A549 (cell line): Measurements from ENCODE around the gene CLIC4. TPM values are rescaled to one million over a fixed set of nuclear protein-coding genes. Genes with fewer than 3 reads are reported as not detected.

ENCODE experiments used
- ATAC-seq, 2 experiments: fragments of 200-7000 bp in 1 of 2; fragments of >200 bp in 1 of 2; cut with Nextera tagmentation in 1 of 2; cut with Tn5 transposase in 1 of 2; 3 replicates each; pipeline versions ENCODE4 v1.8.0 to v1.9.1; 2018 to 2020; ENCODE audit warnings: mild to moderate bottlenecking in 1 of 2, moderate library complexity in 1 of 2
- CTCF ChIA-PET: fragments of 300-600 bp; sonication (Branson Sonifier 250); formaldehyde crosslinking; extraction: SDS; loops from one replicate; lab custom pipeline; 2021; ENCODE audit warnings: antibody characterized with exemption, inconsistent platforms; lab: Yijun Ruan, JAX
- POLR2A ChIA-PET: fragments of 350-600 bp; formaldehyde crosslinking; extraction: SDS; loops from one replicate; lab custom pipeline; 2021; ENCODE audit warnings: antibody characterized with exemption, inconsistent platforms; lab: Yijun Ruan, JAX
- DNase-seq, 2 experiments: peaks; one replicate each; pipeline versions ENCODE4 v3.0.0 to v3.0.0-alpha.2; 2011 to 2016; ENCODE audit warnings: low read depth in 1 of 2, low spot score in 1 of 2
- FAIRE-seq: peaks from 2 replicates; lab custom pipeline; 2011; peaks lifted over from hg19 to GRCh38; lab: Jason Lieb, UNC
- H3K27ac ChIP-seq, 2 experiments: fragments of >200 bp; sonication (Bioruptor Twin); formaldehyde crosslinking; 3 replicates each; pipeline ENCODE4 v1.5.1; 2016 to 2017
- H3K4me1 ChIP-seq: fragments of >200 bp; sonication (Bioruptor Twin); formaldehyde crosslinking; 3 replicates; pipeline ENCODE4 v1.6.1; 2016
- H3K4me2 ChIP-seq: fragments of >200 bp; sonication (Bioruptor Twin); formaldehyde crosslinking; 3 replicates; pipeline ENCODE4 v1.6.1; 2016
- H3K4me3 ChIP-seq: fragments of >200 bp; sonication (Bioruptor Twin); formaldehyde crosslinking; 3 replicates; pipeline ENCODE4 v1.5.1; 2016
- H3K9me3 ChIP-seq: fragments of >200 bp; sonication (Bioruptor Twin); formaldehyde crosslinking; 3 replicates; pipeline ENCODE4 v1.6.1; 2016
- ATOH8 ChIP-seq: fragments of 250-450 bp; sonication (Bioruptor Pico); IDR thresholded peaks from 2 replicates; pipeline ENCODE4 v1.5.0; 2020; ENCODE audit warnings: low read depth, mild to moderate bottlenecking, moderate library complexity
- BCL3 ChIP-seq: fragments of >200 bp; sonication (Bioruptor Twin); formaldehyde crosslinking; IDR thresholded peaks from 3 replicates; pipeline ENCODE4 v1.6.1; 2016
- BHLHE40 ChIP-seq: IDR thresholded peaks from 2 replicates; pipeline ENCODE4 v1.6.1; 2012; ENCODE audit warnings: low read depth, low read length, inconsistent platforms
- CBX2 ChIP-seq: fragments of 200-600 bp; sonication (generic); IDR thresholded peaks from 2 replicates; pipeline ENCODE4 v1.6.1; 2016; ENCODE audit warnings: low read depth, mild to moderate bottlenecking, borderline replicate concordance
- CHD4 ChIP-seq: fragments of 200-600 bp; sonication (generic); IDR thresholded peaks from 2 replicates; pipeline ENCODE4 v1.6.1; 2016; ENCODE audit warnings: antibody characterized with exemption, mild to moderate bottlenecking, borderline replicate concordance
- E2F6 ChIP-seq: IDR thresholded peaks from 2 replicates; pipeline ENCODE4 v1.6.1; 2012; ENCODE audit warnings: low read depth, borderline replicate concordance
- EHMT2 ChIP-seq: fragments of 200-600 bp; sonication (generic); IDR thresholded peaks from 2 replicates; pipeline ENCODE4 v1.6.1; 2016; ENCODE audit warnings: antibody characterized with exemption, low read depth, mild to moderate bottlenecking, moderate library complexity
- ELK1 ChIP-seq: fragments of 150-350 bp; IDR thresholded peaks from 2 replicates; pipeline ENCODE4 v1.6.1; 2014; ENCODE audit warnings: low read depth, mild to moderate bottlenecking, low read length
- HDAC2 ChIP-seq: fragments of 200-600 bp; sonication (generic); IDR thresholded peaks from 2 replicates; pipeline ENCODE4 v1.6.1; 2016
- HEYL ChIP-seq: fragments of 250-450 bp; sonication (Bioruptor Pico); IDR thresholded peaks from 2 replicates; pipeline ENCODE4 v1.8.0; 2021; ENCODE audit warnings: mild to moderate bottlenecking, moderate library complexity
- HMGXB4 ChIP-seq: fragments of 250-450 bp; sonication (Bioruptor Pico); IDR thresholded peaks from 2 replicates; pipeline ENCODE4 v1.5.0; 2021; ENCODE audit warnings: mild to moderate bottlenecking, moderate library complexity, borderline replicate concordance
- HOXB13 ChIP-seq: fragments of 250-450 bp; sonication (Bioruptor Pico); IDR thresholded peaks from 2 replicates; pipeline ENCODE4 v1.5.0; 2020; ENCODE audit warnings: low read depth, mild to moderate bottlenecking, moderate library complexity
- KDM1A ChIP-seq: fragments of 200-600 bp; sonication (generic); IDR thresholded peaks from 2 replicates; pipeline ENCODE4 v1.6.1; 2016; ENCODE audit warnings: low read depth, mild to moderate bottlenecking
- MAFK ChIP-seq: fragments of 450-650 bp; IDR thresholded peaks from 2 replicates; pipeline ENCODE4 v1.6.1; 2014; ENCODE audit not compliant: partially characterized antibody
- NPAS2 ChIP-seq: fragments of 250-450 bp; sonication (Bioruptor Pico); IDR thresholded peaks from 2 replicates; pipeline ENCODE4 v1.8.0; 2022; ENCODE audit warnings: mild to moderate bottlenecking, moderate library complexity, borderline replicate concordance
- NR3C1 ChIP-seq: fragments of >200 bp; sonication (Bioruptor Twin); formaldehyde crosslinking; IDR thresholded peaks from 3 replicates; pipeline ENCODE4 v1.6.1; 2017
- POLR2AphosphoS2 ChIP-seq: conservative IDR thresholded peaks from 2 replicates; pipeline ENCODE4 v1.6.1; 2012; ENCODE audit warnings: low read length, improper control_type of control experiment, inconsistent platforms
- RAD21 ChIP-seq, 2 experiments: fragments of >200 bp in 1 of 2; sonication (Bioruptor Twin) in 1 of 2; formaldehyde crosslinking in 1 of 2; IDR thresholded peaks in 1 of 2; conservative IDR thresholded peaks in 1 of 2; 2 replicates in 1 of 2; 3 replicates in 1 of 2; pipeline ENCODE4 v1.6.1; 2012 to 2018; ENCODE audit warnings: inconsistent platforms in 1 of 2
- RARB ChIP-seq: fragments of 250-450 bp; sonication (Bioruptor Pico); IDR thresholded peaks from 2 replicates; pipeline ENCODE4 v1.8.0; 2021; ENCODE audit warnings: mild to moderate bottlenecking, moderate library complexity
- RCOR1 ChIP-seq: fragments of 150-350 bp; IDR thresholded peaks from 2 replicates; pipeline ENCODE4 v1.6.1; 2014; ENCODE audit warnings: antibody characterized with exemption, low read length, low read depth
- RFX5 ChIP-seq: fragments of 450-650 bp; IDR thresholded peaks from 2 replicates; pipeline ENCODE4 v1.7.1; 2014; ENCODE audit warnings: antibody characterized with exemption, mild to moderate bottlenecking, moderate library complexity
- RNF2 ChIP-seq: fragments of 200-600 bp; sonication (generic); IDR thresholded peaks from 2 replicates; pipeline ENCODE4 v1.6.1; 2016; ENCODE audit warnings: low read depth, mild to moderate bottlenecking, antibody characterized with exemption, moderate library complexity, borderline replicate concordance
- SMC3 ChIP-seq: fragments of >200 bp; sonication (Bioruptor Twin); formaldehyde crosslinking; IDR thresholded peaks from 3 replicates; pipeline ENCODE4 v1.6.1; 2018; ENCODE audit warnings: inconsistent platforms
- TFCP2L1 ChIP-seq: fragments of 250-450 bp; sonication (Bioruptor Pico); IDR thresholded peaks from 2 replicates; pipeline ENCODE4 v1.5.0; 2021; ENCODE audit warnings: mild to moderate bottlenecking
- USF2 ChIP-seq: fragments of 450-650 bp; IDR thresholded peaks from 2 replicates; pipeline ENCODE4 v1.6.1; 2014; ENCODE audit warnings: antibody characterized with exemption
- ZC3H11A ChIP-seq: fragments of 450-650 bp; IDR thresholded peaks from 2 replicates; pipeline ENCODE4 v1.6.1; 2014; ENCODE audit warnings: antibody characterized with exemption, mild to moderate bottlenecking
- WGBS: methylation state at CpG from one replicate; pipeline ENCODE4 v1.1.6; 2017; ENCODE audit errors: missing lambda C conversion rate; 5-methylcytosine and 5-hydroxymethylcytosine counted together
- polyA plus RNA-seq, 4 experiments: library from polyadenylated mRNA; depleted of rRNA in 3 of 4; stranded (reverse); fragments of >200 nt; fragmentation: RNase III in 1 of 4; extraction: RNeasy Plus Mini Kit Qiagen cat#74134 plus additional on column Dnase treatment in 1 of 4; gene quantifications; 2 replicates in 3 of 4; 3 replicates in 1 of 4; pipeline ENCODE4 v1.2.3, GENCODE V29; 2011 to 2017

The CLIC4 gene
- polyA plus RNA-seq, 2 of the 4 experiments (the other 2 are of a cell fraction) = 52.1 to 97.4 TPM

GRCh38 chr1:24874611-24875234 is 129.5 kb downstream of the CLIC4 start:
- WGBS = 87% methylated on average over 16 of the region's 16 CpGs
- FAIRE-seq (no peak), ATAC-seq (no peak), DNase-seq (no peak)
- no peaks in the 10 kb centered on the region for H3K9me3 ChIP-seq
- POLR2A ChIA-PET = no interaction called here
- H3K4me3 ChIP-seq = no peak overlapping the region
- no peak overlapping the region for H3K4me2 ChIP-seq
- no peak for TF ChIP-seq ELK1
- no peak for TF ChIP-seq HEYL (CRISPR knock-in tag)
- no peak for TF ChIP-seq MAFK
- no peak for TF ChIP-seq NR3C1
- no peak for TF ChIP-seq E2F6
- TF ChIP-seq ZC3H11A = no peak
- no peak for TF ChIP-seq HOXB13 (CRISPR knock-in tag)
- no peak for TF ChIP-seq CBX2
- no peak for TF ChIP-seq RNF2
- no peak for TF ChIP-seq SMC3
- no peak for TF ChIP-seq RARB
- no peak for TF ChIP-seq RAD21 (conservative IDR thresholded peaks at IDR 0.05 in 1 of 2, IDR thresholded peaks at IDR 0.05 in 1 of 2)
- TF ChIP-seq RCOR1 = no peak
- TF ChIP-seq POLR2AphosphoS2 = no peak
- no peak for TF ChIP-seq ATOH8 (CRISPR knock-in tag)
- H3K27ac ChIP-seq = no peak overlapping the region
- no peaks in the 10 kb centered on the region for H3K4me1 ChIP-seq
- CTCF ChIA-PET = interaction anchor here (0.6 to 1.6 kb wide), 3 partner anchors 27 to 91 kb away, joined by 3 read pairs; no protein-coding TSS in a partner anchor

- no peaks in the 10 kb centered on the region for H3K4me1 ChIP-seq
- no peak for ATAC-seq
Measured at GRCh38 chr1:24875257-24875656, 130.0 kb downstream of the CLIC4 start.

More at GRCh38 chr1:24875257-24875656, 130.0 kb downstream of the CLIC4 start:
- no peak overlapping the region for H3K4me3 ChIP-seq
- no peaks in the 10 kb centered on the region for H3K9me3 ChIP-seq
- H3K27ac ChIP-seq = no peak overlapping the region
- H3K4me2 ChIP-seq = no peak overlapping the region
- TF ChIP-seq BCL3 (no peak), USF2 (no peak), RAD21 (conservative IDR thresholded peaks at IDR 0.05 in 1 of 2, IDR thresholded peaks at IDR 0.05 in 1 of 2) (no peak), HMGXB4 (CRISPR knock-in tag) (no peak), ELK1 (no peak), TFCP2L1 (CRISPR knock-in tag) (no peak), HDAC2 (no peak), RARB (no peak), BHLHE40 (no peak), EHMT2 (no peak), NPAS2 (CRISPR knock-in tag) (no peak), MAFK (no peak), E2F6 (no peak), CHD4 (no peak), RFX5 (no peak), KDM1A (no peak)
- ChIA-PET POLR2A (no interaction called here), CTCF (interaction anchor here (0.6 to 1.6 kb wide), 2 partner anchors 27 to 92 kb away, joined by 3 read pairs; no protein-coding TSS in a partner anchor)
- 78% methylated on average over 6 of the region's 8 CpGs for WGBS
- DNase-seq (no peak), FAIRE-seq (no peak)
